HG02973 (cell line): Measurements from ENCODE around the gene SGF29.
"Not testable (repeated sequence)": the region's sequence is repeated elsewhere in the genome, so short reads cannot be mapped to it uniquely, and the experiment has no call there.

Experiments used
- ATAC-seq: cut with Tn5 transposase; IDR thresholded peaks from one replicate; pipeline ENCODE4 v1.9.1; 2021; ENCODE audit warnings: moderate library complexity; ENCODE audit not compliant: unreplicated experiment

The SGF29 gene

DNA sequence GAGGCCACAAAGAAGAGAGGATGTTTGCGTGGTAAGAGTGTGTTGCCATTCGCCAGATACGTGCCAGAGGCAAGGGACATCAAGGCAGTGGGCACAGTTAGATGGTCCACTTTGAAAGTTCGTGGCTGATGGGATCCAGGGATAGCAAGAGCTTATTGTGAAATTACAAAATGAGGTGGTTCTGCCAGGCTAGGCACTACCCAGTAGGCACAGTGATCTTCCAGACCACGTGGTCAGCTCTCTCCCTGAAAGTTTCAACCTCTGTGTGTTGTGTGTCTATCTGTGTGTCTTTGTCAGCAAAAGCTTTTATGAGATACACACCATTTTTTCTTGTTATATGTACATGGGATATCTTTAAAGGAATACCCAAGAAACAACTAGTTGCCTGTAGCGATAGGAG lies 9.5 kb downstream of the SGF29 start:
- ATAC-seq: no peak

DNA sequence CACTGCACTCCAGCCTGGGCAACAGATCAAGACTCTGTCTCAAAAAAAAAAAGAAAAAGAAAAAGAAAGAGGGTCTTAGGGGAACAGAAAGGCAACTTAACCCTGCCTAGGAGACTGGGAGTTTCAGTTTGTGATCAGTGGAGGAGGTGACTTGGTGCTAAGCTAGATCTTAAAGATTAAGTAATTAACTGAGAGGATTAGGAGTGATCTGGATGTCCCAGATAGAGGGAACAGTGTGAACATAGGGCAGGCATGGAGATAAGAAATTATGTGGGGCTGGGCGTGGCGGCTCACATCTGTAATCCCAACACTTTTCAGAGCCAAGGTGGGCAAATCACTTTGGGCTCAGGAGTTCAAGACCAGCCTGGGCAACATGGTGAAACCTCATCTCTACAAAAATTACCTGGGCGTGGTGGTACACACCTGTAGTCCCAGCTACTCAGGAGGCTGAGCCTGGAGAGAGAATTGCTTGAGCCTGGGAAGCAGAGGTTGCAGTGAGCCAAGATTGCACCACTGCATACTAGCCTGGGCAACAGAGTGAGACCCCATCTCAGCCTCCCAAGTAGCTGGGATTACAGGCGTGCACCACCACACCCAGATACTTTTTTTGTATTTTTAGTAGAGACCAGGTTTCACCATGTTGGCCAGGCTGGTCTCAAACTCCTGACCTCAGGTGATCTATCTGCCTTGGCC lies 12.7 kb downstream of the SGF29 start:
- ATAC-seq: not testable (repeated sequence)

DNA sequence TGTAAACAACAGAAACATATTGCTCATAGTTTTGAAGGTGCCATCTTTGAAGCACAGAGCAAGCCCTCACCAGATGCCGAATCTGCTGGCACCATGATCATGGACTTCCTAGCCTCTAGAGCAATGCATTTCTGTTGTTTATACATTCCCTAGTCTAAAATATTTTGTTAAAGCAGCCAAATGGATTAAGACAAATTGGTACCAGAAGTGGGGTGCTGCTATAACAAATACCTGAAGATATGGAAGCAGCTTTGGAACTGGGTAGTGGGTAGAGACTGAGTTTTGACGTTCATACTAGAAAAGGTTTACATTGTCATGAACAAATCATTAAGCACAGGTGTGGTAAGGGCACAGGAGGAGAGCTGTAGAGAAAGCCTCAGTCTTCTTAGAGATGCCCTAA lies 13.6 kb downstream of the SGF29 start:
- no peak for ATAC-seq

DNA sequence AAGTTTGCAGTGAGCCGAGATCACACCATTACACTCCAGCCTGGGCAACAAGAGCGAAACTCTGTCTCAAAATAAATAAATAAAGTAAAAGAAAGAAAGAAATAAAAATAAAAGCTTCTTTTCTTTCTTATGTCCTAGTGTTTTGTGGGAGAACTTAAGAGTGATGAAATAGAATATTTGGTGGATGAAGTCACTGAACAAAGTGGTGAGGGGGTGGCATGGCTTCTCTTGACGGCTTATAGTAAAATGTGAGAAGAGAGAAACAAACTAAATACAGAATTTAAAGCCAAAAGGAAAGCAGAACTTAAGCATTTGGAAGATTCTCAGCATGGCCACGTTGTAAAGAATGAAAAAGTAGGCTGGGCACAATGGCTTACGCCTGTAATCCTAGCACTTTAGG lies 15.3 kb downstream of the SGF29 start:
- no peak for ATAC-seq

DNA sequence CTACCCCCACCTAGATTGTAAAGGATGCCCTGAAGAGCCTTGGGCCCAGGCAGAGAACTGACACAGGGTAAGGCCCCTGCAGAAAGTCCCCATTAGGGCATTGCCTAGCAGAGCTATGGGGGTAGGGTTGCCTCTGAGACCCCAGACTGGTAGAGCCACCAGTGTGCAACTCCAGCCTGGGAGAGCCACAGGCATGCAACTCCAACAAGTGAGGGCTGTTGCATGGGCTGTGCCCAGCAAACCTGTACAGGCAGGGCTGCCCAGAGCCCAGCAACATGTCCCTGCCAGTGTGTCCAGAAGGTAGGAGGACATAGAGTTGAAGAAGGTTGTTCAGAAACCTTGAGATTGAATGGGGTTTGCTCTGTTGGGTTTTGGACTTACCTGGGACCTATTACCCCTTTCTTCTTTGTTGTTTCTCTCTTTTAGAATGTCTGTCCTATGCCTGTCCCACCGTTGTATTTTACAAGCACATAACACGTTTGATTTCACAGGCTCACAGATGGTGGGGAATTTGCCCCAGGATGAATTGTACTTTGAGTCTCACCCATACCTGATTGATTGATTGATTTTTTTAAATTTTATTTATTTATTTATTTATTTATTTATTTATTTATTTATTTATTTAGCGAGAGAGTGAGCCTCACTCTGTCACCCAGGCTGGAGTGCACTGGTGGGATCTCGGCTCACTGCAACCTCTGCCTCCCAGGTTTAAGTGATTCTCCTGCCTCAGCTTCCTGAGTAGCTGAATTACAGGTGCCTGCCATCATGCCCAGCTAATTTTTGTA lies 16.4 kb downstream of the SGF29 start:
- ATAC-seq: no peak

DNA sequence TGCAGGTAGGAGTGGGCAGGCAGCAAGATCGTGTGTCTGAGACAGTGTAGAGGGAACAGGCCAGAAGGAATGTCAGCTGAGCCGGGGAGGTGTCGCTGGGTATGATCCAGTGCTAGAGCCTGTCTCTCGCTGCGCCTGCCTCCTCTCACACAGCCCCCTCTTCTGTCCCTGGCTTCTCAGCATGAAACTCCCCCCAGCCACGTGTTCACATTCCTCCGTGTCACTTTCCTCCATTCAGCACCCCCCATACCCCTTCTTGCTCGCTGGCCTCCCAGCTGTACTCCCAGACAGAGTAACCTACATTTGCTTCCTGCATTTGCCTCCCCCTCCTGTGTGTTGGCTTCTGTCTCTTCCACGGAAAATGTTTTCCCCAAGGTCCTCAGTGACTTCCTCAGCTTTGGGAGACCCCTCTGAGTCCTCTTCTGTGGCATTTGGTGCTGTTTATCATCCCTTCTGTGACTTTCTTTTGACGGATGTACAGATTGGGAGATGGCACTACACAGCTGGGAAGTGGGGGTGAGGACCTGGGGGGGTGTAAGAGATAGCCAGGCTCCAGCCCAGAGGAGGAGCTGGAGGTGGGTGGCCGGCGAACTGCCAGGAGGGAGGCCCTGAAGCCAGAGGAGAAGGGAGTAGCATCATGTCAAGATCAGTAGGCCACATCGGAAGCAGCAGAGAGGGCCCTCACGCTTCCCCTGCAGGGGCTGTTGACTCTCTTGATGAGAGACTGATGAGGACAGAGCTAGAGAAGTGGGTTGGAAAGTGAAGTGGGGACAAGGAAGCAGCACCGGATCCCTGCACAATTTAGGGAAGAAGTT lies 19.2 kb downstream of the SGF29 start:
- no peak for ATAC-seq

DNA sequence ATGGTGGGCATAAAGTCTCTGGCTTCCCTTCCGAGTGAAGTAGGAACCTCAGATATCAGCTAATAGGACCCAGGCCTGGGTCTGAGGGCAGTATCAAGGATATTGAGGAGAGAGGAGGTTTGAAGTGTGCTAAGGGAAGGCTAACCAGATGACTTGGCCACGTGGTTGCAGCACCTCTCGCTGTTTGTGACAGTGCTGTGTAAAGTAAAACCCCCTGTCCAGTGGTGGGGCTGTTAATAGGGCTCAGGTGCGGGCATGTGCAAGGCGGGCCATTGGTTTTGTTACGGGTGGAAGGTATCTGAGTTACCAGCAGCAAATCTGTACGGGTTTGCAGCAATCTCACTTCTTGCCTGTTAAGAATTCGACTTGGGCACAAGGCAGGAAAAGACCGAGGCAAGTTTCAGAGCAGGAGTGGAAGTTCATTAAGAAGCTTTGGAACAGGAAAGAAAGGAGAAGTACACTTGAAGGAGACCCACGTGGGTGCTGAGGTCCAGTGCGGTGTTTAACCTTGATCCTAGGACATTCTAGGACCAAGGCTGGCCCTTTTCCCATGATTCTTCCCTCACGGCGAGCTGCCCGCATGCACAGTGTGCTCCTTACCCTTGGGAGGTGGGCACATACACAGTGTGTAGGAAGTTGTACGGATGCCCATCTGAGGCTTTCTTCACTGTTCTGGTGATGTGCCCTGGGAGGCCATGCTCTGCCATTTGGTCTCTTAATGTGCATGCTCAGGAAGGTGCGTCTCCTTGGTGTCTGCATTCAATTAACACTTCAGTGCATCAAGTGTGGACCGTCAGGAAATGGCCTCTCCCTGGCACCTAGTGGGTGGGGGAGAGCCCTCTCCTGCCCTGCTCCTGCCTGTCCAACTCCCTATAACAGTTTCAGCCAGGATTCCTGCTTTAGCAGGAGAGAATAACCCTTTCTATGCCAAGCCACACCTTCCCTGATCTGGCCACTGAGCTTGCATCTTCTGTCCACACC lies 20.3 kb downstream of the SGF29 start:
- no peak for ATAC-seq

DNA sequence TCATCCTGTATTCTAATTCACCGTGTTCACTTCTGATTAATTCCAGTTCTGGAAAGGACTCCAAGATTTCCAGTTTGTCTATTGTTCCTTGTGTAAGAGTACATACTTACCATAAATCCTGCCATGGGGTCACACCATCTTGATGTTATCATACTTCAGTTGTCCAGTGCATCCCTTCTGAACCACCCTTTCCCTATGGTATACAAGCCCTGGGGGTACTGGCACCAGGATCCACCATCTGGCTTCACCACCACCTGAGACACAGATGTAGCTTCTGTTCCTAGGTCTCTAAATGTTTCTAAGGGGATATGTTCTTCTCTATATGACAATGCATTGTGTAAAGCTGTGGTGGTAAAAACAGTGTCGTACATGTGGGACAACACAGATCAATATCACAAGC lies 21.2 kb downstream of the SGF29 start:
- no peak for ATAC-seq

DNA sequence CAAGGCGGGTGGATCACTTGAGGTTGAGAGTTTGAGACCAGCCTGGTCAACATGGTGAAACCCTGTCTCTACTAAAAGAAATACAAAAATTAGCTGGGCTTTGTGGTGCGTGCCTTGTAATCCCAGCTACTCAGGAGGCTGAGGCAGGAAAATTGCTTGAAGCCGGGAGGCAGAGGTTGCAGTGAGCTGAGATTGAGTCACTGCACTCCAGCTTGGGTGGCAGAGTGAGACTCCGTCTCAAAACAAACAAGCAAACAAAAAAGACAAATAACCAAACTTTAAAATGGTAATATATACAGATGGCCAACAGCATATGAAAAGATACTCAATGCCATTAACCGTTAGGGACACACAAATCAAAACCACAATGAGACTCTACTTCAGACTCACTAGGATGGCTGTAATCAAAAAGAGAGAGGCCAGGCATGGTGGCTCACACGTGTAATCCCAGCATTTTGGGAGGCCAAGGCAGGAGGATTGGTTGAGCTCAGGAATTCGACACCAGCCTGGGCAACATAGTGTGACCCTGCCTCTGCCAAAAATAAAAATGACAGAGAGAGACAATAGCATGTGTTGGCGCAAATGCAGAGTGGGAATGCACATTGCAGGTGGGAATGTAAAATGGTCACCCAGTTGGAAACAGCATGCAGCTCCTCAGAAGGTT lies 21.9 kb downstream of the SGF29 start:
- no peak for ATAC-seq

DNA sequence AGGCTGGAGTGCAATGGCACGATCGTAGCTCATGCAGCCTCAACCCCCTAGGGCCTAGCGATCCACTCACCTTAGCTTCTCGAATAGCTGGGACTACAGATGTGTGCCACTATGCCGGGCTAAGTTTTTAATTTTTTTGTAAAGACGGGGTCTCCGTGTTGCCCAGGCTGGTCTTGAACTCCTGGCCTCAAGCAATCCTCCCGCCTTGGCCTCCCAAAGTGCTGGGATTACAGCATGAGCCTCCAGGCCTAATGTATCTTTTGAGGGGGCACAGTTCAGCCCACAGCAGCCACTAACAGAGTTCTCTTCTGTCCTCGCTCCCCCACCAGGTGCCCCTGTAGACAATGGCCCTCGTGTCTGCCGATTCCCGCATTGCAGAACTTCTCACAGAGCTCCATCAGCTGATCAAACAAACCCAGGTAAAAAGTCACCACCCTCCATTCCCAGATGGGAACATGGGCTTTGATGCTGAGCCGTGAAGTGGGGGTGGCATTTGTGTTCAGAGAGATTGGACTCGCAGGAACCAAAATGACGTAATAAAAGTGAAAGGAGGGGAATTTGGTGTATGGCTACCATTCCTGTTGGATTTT lies 27.1 kb downstream of the SGF29 start:
- ATAC-seq: no peak

DNA sequence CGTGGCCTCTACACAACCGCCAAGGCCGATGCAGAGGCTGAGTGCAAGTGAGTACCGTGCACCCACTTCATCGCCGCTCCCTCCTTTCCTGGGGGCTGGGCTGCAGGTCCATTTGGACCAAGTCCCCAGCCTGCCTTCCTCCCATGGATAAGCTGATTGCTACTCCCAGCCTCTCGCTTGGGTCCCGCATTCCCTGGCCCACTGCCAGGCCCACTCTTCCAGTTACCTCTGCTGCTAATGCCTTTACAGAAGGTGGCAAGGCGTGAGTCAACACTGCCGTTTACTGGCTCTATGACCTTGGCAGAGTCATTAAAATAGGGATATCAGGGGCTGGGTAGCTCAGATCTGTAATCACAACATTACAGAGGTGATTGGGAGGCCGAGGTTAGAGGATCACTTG lies 32.0 kb downstream of the SGF29 start:
- no peak for ATAC-seq

DNA sequence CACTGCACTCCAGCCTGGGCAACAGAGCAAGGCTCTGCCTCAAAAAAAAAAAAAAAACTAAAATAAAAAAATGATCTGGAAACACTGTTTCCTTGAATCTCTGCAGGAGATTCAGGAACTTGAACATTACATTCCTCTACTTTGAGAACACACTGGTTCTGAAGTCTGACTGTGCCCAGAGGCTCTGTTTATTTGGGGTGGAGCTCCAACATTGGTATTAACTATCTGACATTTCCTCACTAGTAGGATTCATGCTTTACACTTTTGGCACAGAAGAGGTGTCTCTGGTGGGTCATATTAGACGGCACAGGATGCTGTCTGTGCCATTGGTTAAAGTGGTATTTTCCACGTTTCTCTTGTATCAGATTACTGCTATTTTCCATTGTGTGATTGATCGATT lies 32.7 kb downstream of the SGF29 start:
- no peak for ATAC-seq

DNA sequence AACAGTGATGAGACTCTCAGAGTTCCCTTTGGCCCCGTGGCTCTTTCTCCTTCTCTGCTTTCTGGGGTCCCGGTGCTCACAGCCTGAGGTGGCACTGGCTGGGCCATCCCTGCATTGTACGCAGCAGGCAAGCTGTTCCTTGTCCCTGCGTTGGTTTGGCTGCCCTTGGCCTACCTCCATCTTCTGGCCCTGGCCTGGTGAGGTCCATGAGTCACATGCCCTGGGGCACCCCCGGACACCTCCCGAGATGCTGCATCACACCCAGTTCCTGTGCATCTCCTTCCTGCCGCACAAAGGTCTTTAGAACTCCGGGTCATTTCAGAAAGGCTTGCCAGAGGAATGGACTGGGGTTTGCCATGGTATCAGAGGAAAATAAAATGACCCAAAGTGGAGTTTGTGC lies 33.7 kb downstream of the SGF29 start:
- ATAC-seq: no peak

DNA sequence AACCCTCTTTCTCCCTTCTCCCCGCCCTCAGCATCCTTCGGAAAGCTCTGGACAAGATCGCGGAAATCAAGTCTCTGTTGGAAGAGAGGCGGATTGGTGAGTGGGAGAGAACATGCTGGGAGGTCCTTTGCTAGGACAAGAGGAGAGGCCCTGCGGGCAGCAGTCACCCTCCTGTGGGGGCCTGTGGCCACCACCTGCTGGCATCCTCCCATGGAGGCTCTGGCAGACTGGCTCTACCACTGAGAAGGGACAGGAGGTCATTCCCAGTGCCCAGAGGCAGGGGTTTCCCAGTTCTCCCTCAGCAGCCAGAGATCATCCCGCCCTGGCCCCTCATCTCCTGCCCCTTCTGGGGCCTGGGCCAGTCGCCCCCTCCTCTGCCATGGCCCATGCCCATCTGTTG lies 35.3 kb downstream of the SGF29 start:
- no peak for ATAC-seq

DNA sequence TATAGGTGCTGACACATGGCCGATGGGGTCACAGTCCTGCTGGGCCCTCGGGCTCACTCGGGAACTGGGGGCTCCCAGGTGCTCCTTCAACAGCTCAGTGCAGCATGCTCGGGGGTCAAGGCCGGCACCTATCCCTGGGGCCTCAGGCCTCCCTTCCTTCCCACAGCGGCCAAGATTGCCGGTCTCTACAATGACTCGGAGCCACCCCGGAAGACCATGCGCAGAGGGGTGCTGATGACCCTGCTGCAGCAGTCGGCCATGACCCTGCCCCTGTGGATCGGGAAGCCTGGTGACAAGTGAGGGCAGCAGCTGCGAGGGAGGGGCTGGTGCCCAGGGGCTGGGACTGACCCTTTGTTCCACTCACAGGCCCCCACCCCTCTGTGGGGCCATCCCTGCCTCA lies 36.2 kb downstream of the SGF29 start:
- no peak for ATAC-seq

DNA sequence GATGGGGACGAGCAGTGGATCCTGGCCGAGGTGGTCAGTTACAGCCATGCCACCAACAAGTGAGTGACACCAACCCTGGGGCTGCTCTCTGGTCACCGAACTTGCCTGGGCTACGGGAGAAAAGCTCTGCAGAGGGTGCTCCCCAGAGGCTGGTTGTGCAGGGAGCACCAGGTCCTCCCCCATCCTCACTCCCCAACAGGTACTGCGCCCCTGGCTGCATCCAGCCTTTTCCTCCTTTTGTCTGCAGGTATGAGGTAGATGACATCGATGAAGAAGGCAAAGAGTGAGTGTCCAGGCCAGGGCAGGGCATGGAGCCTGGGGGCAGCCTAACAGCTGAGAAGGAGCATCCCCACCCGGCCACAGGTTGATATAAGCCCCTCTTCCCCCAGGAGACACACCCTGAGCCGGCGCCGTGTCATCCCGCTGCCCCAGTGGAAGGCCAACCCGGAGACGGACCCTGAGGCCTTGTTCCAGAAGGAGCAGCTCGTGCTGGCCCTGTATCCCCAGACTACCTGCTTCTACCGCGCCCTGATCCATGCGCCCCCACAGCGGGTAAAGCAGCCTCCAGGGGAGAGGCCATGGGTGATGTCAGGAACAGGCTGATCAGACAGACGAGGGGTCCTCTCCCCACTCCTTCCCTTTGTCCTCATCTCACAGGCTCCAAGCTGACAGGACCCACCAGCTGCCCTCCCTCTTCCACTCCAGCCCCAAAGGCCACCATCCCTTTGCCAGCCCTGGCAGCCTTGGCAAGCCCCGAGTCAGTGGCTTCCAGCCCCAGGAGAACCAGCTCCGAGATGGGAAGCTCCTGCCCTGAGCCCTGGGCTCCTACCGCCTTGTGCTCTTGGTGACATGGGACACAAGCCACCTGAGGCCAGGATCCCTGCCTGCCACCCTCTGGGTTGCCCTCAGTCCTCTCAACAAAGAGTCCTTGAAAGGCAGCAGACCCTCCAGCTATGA lies 36.9 kb downstream of the SGF29 start:
- ATAC-seq: no peak

DNA sequence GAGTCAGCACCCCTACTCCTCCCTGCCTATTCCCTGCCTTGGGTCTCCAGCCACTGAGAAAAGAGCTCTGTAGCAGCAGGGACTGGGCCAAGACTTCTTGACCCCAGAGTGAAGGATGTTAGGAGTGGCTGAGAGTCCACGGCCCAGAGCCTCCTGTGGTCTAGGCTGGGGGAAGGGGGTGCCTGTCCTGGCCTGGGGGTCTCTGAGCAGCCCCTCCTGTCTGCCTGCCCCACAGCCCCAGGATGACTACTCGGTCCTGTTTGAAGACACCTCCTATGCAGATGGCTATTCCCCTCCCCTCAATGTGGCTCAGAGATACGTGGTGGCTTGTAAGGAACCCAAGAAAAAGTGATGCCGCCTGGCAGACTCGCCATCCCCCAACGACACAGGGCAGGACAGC lies 37.6 kb downstream of the SGF29 start:
- no peak for ATAC-seq

DNA sequence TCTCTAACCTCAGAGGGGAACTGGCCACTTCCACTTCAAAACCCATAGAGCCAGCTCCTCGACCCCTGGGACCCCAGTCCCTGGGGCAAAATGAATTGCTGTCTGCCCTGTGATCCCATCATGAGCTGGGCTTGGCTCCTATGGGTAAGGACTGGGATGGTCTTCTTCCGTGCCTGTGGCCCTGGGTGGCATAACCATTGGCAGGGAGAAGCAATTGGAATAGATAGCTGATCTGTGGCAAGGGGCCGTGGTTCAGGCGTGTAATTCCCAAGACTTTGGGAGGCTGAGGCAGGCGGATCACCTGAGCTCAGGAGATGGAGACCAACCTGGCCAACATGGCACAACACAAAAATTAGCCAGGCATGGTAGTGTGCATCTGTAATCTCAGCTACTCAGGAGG lies 38.8 kb downstream of the SGF29 start:
- ATAC-seq: no peak
